Omental fat pad (tissue), 4 donors: ENCODE measurements around the gene CYP21A2. TPM values are rescaled to one million over a fixed set of nuclear protein-coding genes. Genes with fewer than 3 reads are reported as not detected.

ENCODE experiments used
- ATAC-seq: fragments of 150-250 bp; one replicate; pipeline ENCODE4 v1.9.1; 2016; ENCODE audit warnings: mild to moderate bottlenecking, moderate library complexity; ENCODE audit not compliant: low FRiP score
- DNase-seq: peaks from one replicate; pipeline ENCODE4 v3.0.0-alpha.2; 2019; ENCODE audit warnings: low spot score
- CTCF ChIP-seq, 3 donors: fragments of 450-650 bp; IDR thresholded peaks; one replicate each; pipeline ENCODE4 v1.5.1; 2016 to 2017; ENCODE audit warnings: antibody characterized with exemption in 3 of 3, mild to moderate bottlenecking in 3 of 3, moderate library complexity in 2 of 3
- total RNA-seq, 4 donors: library from RNA; depleted of rRNA; stranded (reverse); fragments of >200 nt; gene quantifications; one replicate each; pipeline ENCODE4 v1.1.0, GENCODE V29; 2016

CYP21A2 gene
- total RNA-seq, 4 donors from 2014 or later: 0.63 to 5.7 (median 2.8) TPM

DNA sequence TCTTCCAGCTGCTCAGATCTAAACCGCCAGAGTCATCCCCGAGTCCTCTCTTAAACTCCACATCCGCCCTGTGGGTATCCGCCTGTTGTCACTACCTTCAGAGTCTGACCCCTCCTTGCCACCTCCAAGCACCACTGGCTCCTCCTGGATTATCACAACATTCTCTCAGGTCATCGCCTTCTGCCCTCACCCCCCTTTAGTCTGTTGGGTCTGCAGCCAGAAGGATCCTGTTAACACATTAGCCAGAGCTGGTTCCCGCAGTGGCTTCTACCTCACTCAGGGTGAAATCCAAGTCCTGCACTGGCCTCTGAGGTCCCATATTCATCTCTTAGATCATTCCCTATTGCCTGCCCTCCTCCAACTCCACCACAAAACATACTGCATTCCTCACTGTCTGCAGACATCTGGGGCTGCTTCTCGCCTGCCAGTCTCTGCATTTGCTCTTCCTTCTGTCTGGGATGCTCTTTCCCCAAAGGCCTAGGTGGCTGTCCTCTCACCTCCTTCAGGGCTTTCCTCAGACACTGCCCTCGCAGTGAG is 36.8 kb downstream of the CYP21A2 start:
- no peak for TF ChIP-seq CTCF (IDR thresholded peaks at IDR 0.05)
- ATAC-seq (no peak), DNase-seq (no peak)

GRCh38 chr6:32075781-32076180 is 37.6 kb downstream of the CYP21A2 start:
- DNase-seq (no peak), ATAC-seq (no peak)
- no peak for TF ChIP-seq CTCF (IDR thresholded peaks at IDR 0.05)

DNA sequence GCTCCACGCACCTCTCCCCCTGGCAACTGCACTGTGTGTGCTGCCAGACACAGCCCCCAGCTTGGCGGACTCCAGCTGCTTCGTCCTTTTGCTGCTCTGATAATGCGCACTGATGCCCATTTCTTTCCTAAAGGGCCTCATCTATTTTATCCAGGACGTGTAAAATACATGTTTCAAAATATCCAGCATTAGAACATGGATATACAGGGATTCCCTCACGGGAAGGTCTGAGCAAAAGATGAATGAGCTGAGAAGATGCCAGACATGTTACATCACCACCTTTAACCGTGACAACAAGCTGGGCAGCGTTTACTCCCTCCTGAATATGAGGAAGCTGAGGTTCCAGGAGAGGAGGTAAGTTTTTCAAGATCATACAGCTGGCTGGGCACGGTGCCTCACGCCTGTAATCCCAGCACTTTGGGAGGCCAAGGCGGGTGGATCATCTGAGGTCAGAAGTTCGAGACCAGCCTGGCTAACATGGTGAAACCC is 38.1 kb downstream of the CYP21A2 start:
- TF ChIP-seq CTCF (IDR thresholded peaks at IDR 0.05): no peak
- DNase-seq (no peak), ATAC-seq (peak; percentile 70)

DNA sequence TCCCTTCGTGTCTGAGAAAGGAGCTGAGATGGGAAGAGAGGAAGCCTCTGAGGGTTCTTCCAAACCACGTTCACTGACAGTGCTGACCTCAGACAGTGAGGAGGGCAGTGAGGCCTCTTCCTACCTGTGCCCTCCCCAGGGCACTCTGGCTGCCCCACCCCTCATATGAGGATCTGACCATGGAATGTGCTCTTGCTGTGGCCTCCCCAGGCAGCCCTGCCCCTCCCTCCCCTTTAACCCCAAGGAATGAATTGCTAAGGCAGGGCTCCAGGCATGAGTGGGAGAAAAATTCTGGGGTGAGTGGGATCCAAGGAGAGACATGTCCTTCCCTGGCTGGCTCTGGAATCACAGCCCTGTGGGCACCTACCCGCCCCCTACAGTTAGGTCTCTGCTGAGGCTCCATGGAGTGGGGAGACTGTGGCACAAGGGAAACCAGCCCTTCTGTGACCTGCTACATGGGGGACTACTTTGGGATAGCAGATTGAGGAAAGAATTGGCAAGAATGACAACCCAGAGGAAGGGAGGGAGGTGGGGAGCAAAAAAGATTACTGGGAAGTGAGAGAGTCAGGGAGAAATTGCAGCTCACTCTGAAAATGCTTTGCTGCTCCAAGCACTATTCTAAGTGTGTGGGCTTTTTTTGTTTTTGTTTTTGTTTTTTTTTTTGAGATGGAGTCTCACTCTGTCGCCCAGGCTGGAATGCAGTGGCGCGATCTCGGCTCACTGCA is 41.5 kb downstream of the CYP21A2 start:
- ATAC-seq: no peak
- no peak for TF ChIP-seq CTCF (IDR thresholded peaks at IDR 0.05)

GRCh38 chr6:32081168-32081990 is 43.2 kb downstream of the CYP21A2 start:
- TF ChIP-seq CTCF (IDR thresholded peaks at IDR 0.05): no peak

More for the DNA sequence above, 41.5 kb downstream of the CYP21A2 start:
- DNase-seq: no peak

DNA sequence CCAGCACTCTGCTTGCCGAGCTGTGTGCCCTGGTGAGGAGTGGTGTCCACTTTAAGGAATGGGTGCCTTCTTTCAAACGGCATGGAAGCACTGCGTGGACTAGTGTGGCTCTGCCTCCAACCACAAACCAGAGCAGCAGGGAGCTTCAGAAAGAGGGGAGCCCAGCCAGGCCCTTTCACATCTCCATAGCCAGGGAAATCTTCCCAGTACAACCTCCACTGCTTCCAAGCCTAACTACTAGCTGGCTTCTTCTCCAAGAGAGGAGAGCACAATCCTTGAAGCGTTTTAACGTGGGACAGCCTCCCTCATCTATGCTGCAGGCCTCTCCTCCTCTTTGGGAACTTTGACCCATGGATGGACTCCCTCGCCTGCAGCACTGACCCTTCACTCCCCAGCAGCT is 44.3 kb downstream of the CYP21A2 start:
- DNase-seq (no peak), ATAC-seq (no peak)
- no peak for TF ChIP-seq CTCF (IDR thresholded peaks at IDR 0.05)

More at GRCh38 chr6:32081168-32081990, 43.2 kb downstream of the CYP21A2 start:
- ATAC-seq (peak; percentile 63), DNase-seq (peak; percentile 50)
